ENCODE results near the gene LRBA.
"Not testable (repeated sequence)": the region's sequence is repeated elsewhere in the genome, so short reads cannot be mapped to it uniquely, and the experiment has no call there.

GRCh38 chr4:150921486-150921885, 93.6 kb downstream of the LRBA start:
- TF ChIP-seq CTCF (IDR thresholded peaks at IDR 0.05; ENCODE audit: low read depth, low read length, missing input control); RAD21 (IDR thresholded peaks at IDR 0.05); MAX (IDR thresholded peaks at IDR 0.05); YY1 (IDR thresholded peaks at IDR 0.05); JUND (IDR thresholded peaks at IDR 0.05); TAF1 (conservative IDR thresholded peaks at IDR 0.05): not testable (repeated sequence)

All from liver (tissue), 3 donors.